ENCODE results near the gene KLHL3. TPM values are rescaled to one million over a fixed set of nuclear protein-coding genes. Genes with fewer than 3 reads are reported as not detected.

Gene KLHL3
- total RNA-seq, 2 experiments from 2014 or later, result 9.2 to 10.8 TPM

DNA sequence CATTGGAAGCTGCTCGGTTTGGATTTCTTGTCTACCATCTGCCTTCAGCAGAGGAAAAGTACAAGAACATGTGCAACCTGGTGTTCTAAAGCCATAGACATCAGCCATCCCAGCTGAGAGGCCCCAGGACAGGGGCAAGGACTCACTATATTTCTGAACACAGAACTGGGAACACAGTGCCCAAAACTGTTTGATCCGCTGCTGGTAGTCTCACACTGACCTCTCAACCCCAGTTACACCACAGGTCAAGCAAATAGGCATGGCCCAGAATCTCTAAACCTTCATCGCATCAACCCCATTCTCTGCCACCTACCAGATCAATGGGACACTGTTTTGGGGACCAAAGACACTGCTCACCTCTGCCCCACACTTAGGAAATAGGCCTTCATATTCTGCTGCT lies 2.0 kb downstream of the KLHL3 start:
- Mint-ChIP-seq H3K36me3 (peaks cover 9% of the 10 kb centered on the region), H3K4me1 (peaks cover 52% of the 10 kb centered on the region), H3K27ac (no peak overlapping the region), H3K4me3 (no peak overlapping the region), H3K27me3 (no peaks in the 10 kb centered on the region), H3K9me3 (peaks cover 8% of the 10 kb centered on the region)
- no peak for DNase-seq

DNA sequence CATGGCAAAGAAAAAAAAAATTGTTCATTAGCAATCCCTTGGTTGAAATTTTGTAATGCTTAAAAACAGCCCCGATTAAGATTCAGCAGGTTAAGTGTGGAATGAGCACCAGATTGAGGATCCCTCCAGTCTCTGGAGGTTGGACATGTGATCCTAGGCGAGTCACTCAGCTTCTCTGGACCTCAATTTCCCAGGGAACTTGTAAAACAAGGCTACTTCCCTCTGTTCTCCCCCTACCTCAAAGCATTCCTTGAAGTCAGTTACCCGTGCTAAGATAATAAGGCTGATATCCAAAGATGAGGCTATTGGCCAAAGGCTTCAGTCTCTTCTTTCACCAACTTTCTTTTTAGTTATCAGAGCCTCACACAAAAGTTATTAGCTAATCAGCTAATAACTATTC lies 2.9 kb downstream of the KLHL3 start:
- Mint-ChIP-seq H3K27ac (no peak overlapping the region), H3K36me3 (peaks cover 2% of the 10 kb centered on the region), H3K27me3 (no peaks in the 10 kb centered on the region), H3K9me3 (peaks cover 4% of the 10 kb centered on the region), H3K4me1 (peaks cover 46% of the 10 kb centered on the region), H3K4me3 (no peak overlapping the region)
- no peak for DNase-seq

- Mint-ChIP-seq H3K4me3 (no peak overlapping the region), H3K4me1 (peaks cover 40% of the 10 kb centered on the region), H3K9me3 (no peaks in the 10 kb centered on the region), H3K27ac (no peak overlapping the region), H3K36me3 (no peaks in the 10 kb centered on the region), H3K27me3 (no peaks in the 10 kb centered on the region)
- DNase-seq, result no peak
Observed at GRCh38 chr5:137731176-137731575, 4.7 kb downstream of the KLHL3 start.

DNA sequence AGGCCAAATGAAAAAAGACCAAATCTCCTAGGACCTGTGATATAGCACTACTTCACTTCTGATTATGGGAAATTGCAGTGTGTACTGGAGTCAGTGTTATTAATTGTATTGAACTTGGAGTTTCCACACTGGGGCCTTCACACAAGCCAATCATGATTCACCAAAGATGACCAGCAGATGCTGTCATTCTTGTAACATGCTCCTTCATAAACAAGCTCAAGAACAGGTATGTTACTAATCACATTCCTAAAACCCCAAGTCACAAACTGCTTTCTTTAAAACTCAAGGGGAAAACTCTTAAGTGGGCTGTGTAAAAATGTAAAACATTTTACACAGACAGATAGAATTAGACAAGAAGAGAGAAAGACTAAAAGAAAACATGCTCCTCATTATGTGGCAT lies 5.6 kb downstream of the KLHL3 start:
- Mint-ChIP-seq H3K36me3 (no peaks in the 10 kb centered on the region), H3K27ac (no peak overlapping the region), H3K27me3 (no peaks in the 10 kb centered on the region), H3K4me1 (peaks cover 40% of the 10 kb centered on the region), H3K9me3 (no peaks in the 10 kb centered on the region), H3K4me3 (no peak overlapping the region)
- DNase-seq, result no peak

- Mint-ChIP-seq H3K4me3 (no peak overlapping the region), H3K27me3 (no peaks in the 10 kb centered on the region), H3K4me1 (peaks cover 25% of the 10 kb centered on the region), H3K9me3 (no peaks in the 10 kb centered on the region), H3K36me3 (no peaks in the 10 kb centered on the region), H3K27ac (no peak overlapping the region)
- no peak for DNase-seq
Observed at GRCh38 chr5:137728048-137728447, 7.8 kb downstream of the KLHL3 start.

- Mint-ChIP-seq H3K4me1 (peaks cover 21% of the 10 kb centered on the region), H3K4me3 (no peak overlapping the region), H3K27ac (no peak overlapping the region), H3K36me3 (no peaks in the 10 kb centered on the region), H3K27me3 (no peaks in the 10 kb centered on the region), H3K9me3 (no peaks in the 10 kb centered on the region)
- no peak for DNase-seq
Observed at GRCh38 chr5:137727623-137728022, 8.3 kb downstream of the KLHL3 start.

GRCh38 chr5:137724251-137724650 lies 11.6 kb downstream of the KLHL3 start:
- Mint-ChIP-seq H3K27ac (no peak overlapping the region), H3K27me3 (no peaks in the 10 kb centered on the region), H3K4me1 (no peaks in the 10 kb centered on the region), H3K9me3 (no peaks in the 10 kb centered on the region), H3K4me3 (no peak overlapping the region), H3K36me3 (peaks cover 9% of the 10 kb centered on the region)
- DNase-seq, result no peak

DNA sequence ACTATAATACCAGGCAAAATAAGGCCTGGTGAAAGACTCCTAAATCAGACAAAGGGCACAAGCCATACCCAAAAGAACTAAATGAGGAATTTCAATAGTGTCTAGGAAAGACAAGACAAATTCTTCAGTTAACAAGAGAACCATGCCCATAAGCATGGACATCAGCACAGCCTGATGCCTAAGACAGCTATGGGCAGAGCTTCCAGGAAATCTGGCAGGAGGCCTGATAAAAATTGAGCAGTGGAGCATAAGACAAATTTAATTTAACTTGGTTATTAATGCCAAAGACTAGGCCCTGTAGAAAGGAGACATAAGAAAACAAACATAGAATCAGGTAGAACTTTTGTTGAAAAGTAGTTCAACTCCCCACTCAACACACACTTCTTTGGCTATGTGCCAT lies 17.3 kb downstream of the KLHL3 start:
- Mint-ChIP-seq H3K4me3 (no peak overlapping the region), H3K9me3 (peaks cover 5% of the 10 kb centered on the region), H3K27me3 (no peaks in the 10 kb centered on the region), H3K36me3 (peaks cover 23% of the 10 kb centered on the region), H3K4me1 (peaks cover 1% of the 10 kb centered on the region), H3K27ac (no peak overlapping the region)
- no peak for DNase-seq

GRCh38 chr5:137716337-137716736 lies 19.6 kb downstream of the KLHL3 start:
- Mint-ChIP-seq H3K4me3 (no peak overlapping the region), H3K27me3 (no peaks in the 10 kb centered on the region), H3K4me1 (peaks cover 1% of the 10 kb centered on the region), H3K27ac (no peak overlapping the region), H3K36me3 (peaks cover 30% of the 10 kb centered on the region), H3K9me3 (peaks cover 5% of the 10 kb centered on the region)
- no peak for DNase-seq

DNA sequence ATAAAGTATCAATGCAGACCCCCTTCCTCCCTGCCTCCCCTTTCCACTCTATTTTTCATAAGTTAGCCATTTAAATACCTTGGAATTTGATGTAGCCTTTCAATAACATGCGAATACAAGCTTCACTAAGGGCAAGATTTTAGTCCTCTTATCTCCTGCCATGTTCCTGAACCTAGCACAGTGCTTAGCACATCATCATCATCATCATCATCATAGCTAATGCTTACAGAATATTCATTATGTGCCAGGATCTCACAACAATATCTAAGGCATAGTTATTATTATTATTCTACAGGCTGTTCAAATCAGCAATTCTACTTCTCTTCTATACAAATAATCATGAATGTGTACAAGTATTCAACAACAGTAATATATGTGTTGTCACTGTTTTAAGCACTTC lies 20.4 kb downstream of the KLHL3 start:
- Mint-ChIP-seq H3K27ac (no peak overlapping the region), H3K36me3 (peaks cover 27% of the 10 kb centered on the region), H3K4me3 (no peak overlapping the region), H3K4me1 (peaks cover 1% of the 10 kb centered on the region), H3K27me3 (no peaks in the 10 kb centered on the region), H3K9me3 (peaks cover 5% of the 10 kb centered on the region)
- DNase-seq, result no peak

DNA sequence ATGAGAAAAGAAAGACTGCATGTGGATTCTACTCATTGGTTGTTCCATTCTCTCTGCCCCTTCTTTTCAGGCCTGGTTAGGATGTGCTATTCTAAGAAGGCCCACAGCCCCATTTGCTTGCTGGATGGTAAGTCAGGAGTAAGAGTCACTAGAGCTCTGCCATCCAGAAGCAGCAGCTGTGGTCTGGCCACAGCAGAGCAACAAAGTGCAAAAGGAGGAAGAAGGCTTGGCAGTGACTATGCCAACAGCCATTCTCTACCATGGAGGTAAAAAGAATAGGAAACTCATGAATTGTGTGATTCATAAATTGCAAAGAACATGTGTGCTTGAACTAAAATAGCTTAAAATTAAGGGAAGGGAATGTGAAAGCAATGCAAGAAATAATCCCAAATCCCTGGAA lies 20.9 kb downstream of the KLHL3 start:
- no peak overlapping the region for H3K27ac Mint-ChIP-seq
- DNase-seq, result no peak
- peaks cover 5% of the 10 kb centered on the region for H3K9me3 Mint-ChIP-seq
- peaks cover 1% of the 10 kb centered on the region for H3K4me1 Mint-ChIP-seq
- H3K4me3 Mint-ChIP-seq, result no peak overlapping the region
- H3K27me3 Mint-ChIP-seq, result no peaks in the 10 kb centered on the region
- peaks cover 24% of the 10 kb centered on the region for H3K36me3 Mint-ChIP-seq

- Mint-ChIP-seq H3K4me3 (no peak overlapping the region), H3K27ac (no peak overlapping the region), H3K27me3 (no peaks in the 10 kb centered on the region), H3K36me3 (peaks cover 27% of the 10 kb centered on the region), H3K4me1 (peaks cover 1% of the 10 kb centered on the region), H3K9me3 (peaks cover 5% of the 10 kb centered on the region)
- DNase-seq, result no peak
Observed at GRCh38 chr5:137714494-137714893, 21.4 kb downstream of the KLHL3 start.

GRCh38 chr5:137712139-137712667 lies 23.7 kb downstream of the KLHL3 start:
- Mint-ChIP-seq H3K36me3 (peaks cover 42% of the 10 kb centered on the region), H3K4me1 (peaks cover 3% of the 10 kb centered on the region), H3K9me3 (peaks cover 5% of the 10 kb centered on the region), H3K27me3 (no peaks in the 10 kb centered on the region), H3K4me3 (no peak overlapping the region), H3K27ac (no peak overlapping the region)
- DNase-seq, result no peak

DNA sequence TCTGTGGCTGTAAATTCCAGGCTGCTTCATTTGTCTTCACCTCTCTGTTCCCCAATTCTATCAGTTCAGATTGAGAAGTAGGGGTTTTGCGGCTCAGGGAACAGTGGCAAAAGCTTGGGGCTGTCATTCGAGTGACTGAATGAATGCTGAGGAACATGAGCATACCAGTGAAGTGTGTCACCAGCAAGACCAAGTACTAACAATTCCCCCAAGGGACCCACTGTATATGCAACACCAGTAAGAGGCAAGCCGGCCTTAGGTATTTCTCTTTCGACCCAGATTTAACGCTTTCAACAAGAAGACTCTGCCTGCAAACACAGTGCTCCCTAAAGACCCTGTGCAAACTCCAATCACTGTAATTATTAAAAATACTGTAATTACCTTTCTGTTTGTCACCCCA lies 25.8 kb downstream of the KLHL3 start:
- Mint-ChIP-seq H3K9me3 (peaks cover 5% of the 10 kb centered on the region), H3K4me3 (no peak overlapping the region), H3K27ac (no peak overlapping the region), H3K4me1 (peaks cover 3% of the 10 kb centered on the region), H3K27me3 (no peaks in the 10 kb centered on the region), H3K36me3 (peaks cover 45% of the 10 kb centered on the region)
- no peak for DNase-seq

DNA sequence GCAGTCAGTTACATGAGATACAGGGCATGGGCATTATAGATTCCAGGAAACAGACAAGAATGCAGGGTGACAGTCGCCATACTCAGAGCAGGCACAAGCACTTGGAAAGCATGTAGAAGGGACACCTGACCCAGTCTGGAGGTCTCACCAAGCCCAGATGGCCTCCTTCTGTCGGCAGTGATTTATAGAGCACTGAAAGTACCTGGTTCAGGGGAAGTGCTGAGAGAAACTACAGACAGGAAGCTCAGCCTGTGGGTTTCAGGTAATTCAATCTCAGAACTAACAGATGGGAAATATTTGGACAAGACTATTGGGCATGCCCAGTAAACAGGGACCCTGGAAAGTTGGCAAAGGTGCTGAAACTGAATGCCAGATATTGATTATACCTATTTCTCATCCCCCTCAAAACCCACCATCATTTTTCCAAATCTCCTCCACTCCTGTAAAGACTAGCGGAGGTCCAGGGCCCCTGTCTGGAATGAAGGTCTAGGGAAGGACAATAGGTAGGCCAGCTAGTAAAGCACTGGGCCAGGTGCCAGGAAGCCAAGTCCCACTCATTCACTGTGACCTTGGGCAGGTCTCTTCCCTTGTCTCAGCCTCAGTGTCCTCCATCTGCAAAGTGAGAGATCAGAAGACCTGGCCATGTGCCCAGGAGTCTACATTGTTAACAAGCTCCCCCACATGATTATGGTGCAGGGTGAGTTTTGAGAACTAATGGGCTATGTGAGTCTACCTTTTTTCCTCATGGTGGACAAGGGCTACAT lies 26.9 kb downstream of the KLHL3 start:
- H3K36me3 Mint-ChIP-seq, result peaks cover 40% of the 10 kb centered on the region
- no peaks in the 10 kb centered on the region for H3K27me3 Mint-ChIP-seq
- DNase-seq, result no peak
- no peak overlapping the region for H3K27ac Mint-ChIP-seq
- no peak overlapping the region for H3K4me3 Mint-ChIP-seq
- peaks cover 2% of the 10 kb centered on the region for H3K4me1 Mint-ChIP-seq
- no peaks in the 10 kb centered on the region for H3K9me3 Mint-ChIP-seq

DNA sequence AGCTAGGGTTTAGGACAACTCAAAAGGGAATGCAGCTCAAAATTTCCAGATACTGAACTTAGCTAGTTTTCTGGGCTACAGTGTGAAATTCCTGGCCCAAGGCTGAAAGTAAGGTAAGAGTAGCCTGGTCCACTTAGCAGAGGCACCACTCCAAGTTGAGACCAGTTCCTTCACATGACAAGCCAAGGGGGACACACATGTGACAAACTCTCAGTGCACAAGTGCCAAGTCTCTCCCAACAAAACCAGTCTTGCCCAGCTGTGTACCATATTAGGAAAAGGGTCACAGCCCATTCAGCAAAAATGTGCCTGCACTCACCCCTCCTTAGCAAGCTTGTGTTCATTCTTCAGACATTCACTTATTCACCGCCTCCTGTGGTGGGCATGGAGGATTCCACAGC lies 27.8 kb downstream of the KLHL3 start:
- H3K9me3 Mint-ChIP-seq, result no peaks in the 10 kb centered on the region
- H3K36me3 Mint-ChIP-seq, result peaks cover 38% of the 10 kb centered on the region
- DNase-seq, result no peak
- H3K27ac Mint-ChIP-seq, result no peak overlapping the region
- no peaks in the 10 kb centered on the region for H3K27me3 Mint-ChIP-seq
- H3K4me1 Mint-ChIP-seq, result peaks cover 2% of the 10 kb centered on the region
- H3K4me3 Mint-ChIP-seq, result no peak overlapping the region
